GM23248 (cell line): ENCODE data around the gene MRPL36.

Source experiments
- EZH2 ChIP-seq: fragments of 200-600 bp; sonication (generic); IDR thresholded peaks from 2 replicates; pipeline ENCODE4 v1.6.1; 2018; ENCODE audit warnings: antibody characterized with exemption, mild to moderate bottlenecking; ENCODE audit not compliant: insufficient read depth, poor library complexity, severe bottlenecking
- EZH2phosphoT487 ChIP-seq: fragments of 200-600 bp; sonication (generic); IDR thresholded peaks from 2 replicates; pipeline ENCODE4 v1.6.1; 2018; ENCODE audit warnings: antibody characterized with exemption, moderate library complexity, mild to moderate bottlenecking, low read depth; ENCODE audit not compliant: insufficient read depth

- no peak for TF ChIP-seq EZH2
- TF ChIP-seq EZH2phosphoT487 = no peak
Measured at GRCh38 chr5:1809416-1810035, 9.9 kb upstream of the MRPL36 start.
